Smooth muscle cell (in vitro differentiated cells): ENCODE measurements around the gene MYO10. TPM values are rescaled to one million over a fixed set of nuclear protein-coding genes. Genes with fewer than 3 reads are reported as not detected.

Experiments used
- DNase-seq: peaks from one replicate; lab custom pipeline; 2025; ENCODE audit not compliant: unreplicated experiment; lab: John Stamatoyannopoulos, UW
- H2AFZ ChIP-seq: fragments of 200-600 bp; sonication (generic); 2 replicates; pipeline ENCODE4 v1.6.0; 2016; ENCODE audit warnings: antibody characterized with exemption, low read depth, mild to moderate bottlenecking
- H3F3A ChIP-seq: fragments of 200-600 bp; sonication (generic); 2 replicates; pipeline ENCODE4 v1.6.0; 2017; ENCODE audit warnings: antibody characterized with exemption, low read depth
- H3K27ac ChIP-seq: fragments of 200-600 bp; sonication (generic); 2 replicates; pipeline ENCODE4 v1.5.1; 2016; ENCODE audit warnings: low read depth, mild to moderate bottlenecking
- H3K27me3 ChIP-seq: fragments of 200-600 bp; sonication (generic); 2 replicates; pipeline ENCODE4 v1.6.1; 2016; ENCODE audit warnings: low read depth, mild to moderate bottlenecking
- H3K36me3 ChIP-seq: fragments of 200-600 bp; sonication (generic); 2 replicates; pipeline ENCODE4 v1.5.1; 2016; ENCODE audit warnings: low read depth
- H3K4me1 ChIP-seq: fragments of 200-600 bp; sonication (generic); 2 replicates; pipeline ENCODE4 v1.5.1; 2016; ENCODE audit warnings: low read depth
- H3K4me2 ChIP-seq: fragments of 200-600 bp; sonication (generic); 2 replicates; pipeline ENCODE4 v1.6.0; 2016; ENCODE audit warnings: mild to moderate bottlenecking
- H3K4me3 ChIP-seq: fragments of 200-600 bp; sonication (generic); 2 replicates; pipeline ENCODE4 v1.5.1; 2016; ENCODE audit warnings: mild to moderate bottlenecking
- H3K79me2 ChIP-seq: fragments of 200-600 bp; sonication (generic); 2 replicates; pipeline ENCODE4 v1.6.0; 2016; ENCODE audit warnings: low read depth, mild to moderate bottlenecking
- H3K9ac ChIP-seq: fragments of 200-600 bp; sonication (generic); 2 replicates; pipeline ENCODE4 v1.6.0; 2016; ENCODE audit warnings: low read depth
- H3K9me3 ChIP-seq: fragments of 200-600 bp; sonication (generic); replicated peaks from 2 replicates; pipeline ENCODE4 v1.5.1; 2016; ENCODE audit warnings: low read depth
- H4K20me1 ChIP-seq: fragments of 200-600 bp; sonication (generic); 2 replicates; pipeline ENCODE4 v1.6.0; 2016; ENCODE audit warnings: low read depth
- CTCF ChIP-seq: fragments of 200-600 bp; sonication (generic); IDR thresholded peaks from 2 replicates; pipeline ENCODE4 v1.5.1; 2017; ENCODE audit warnings: borderline replicate concordance, mild to moderate bottlenecking, antibody characterized with exemption; ENCODE audit not compliant: insufficient read depth, poor library complexity, severe bottlenecking
- whole genome bisulfite sequencing: methylation state at CpG from one replicate; pipeline ENCODE4 v1.1.7; 2016; ENCODE audit warnings: low lambda C conversion rate; 5-methylcytosine and 5-hydroxymethylcytosine counted together
- polyA plus RNA-seq: library from polyadenylated mRNA; unstranded; fragments of >200 nt; fragmentation: Nextera tagmentation; extraction: Ambion mirVana; gene quantifications from 2 replicates; pipeline ENCODE4 v1.2.1, GENCODE V29; 2016
- total RNA-seq: library from RNA; depleted of rRNA; stranded (reverse); fragments of >200 nt; gene quantifications from 2 replicates; pipeline ENCODE4 v1.2.3, GENCODE V29; 2014

Gene MYO10
- total and polyA plus RNA-seq, 2 experiments from 2014 or later: 76.4 to 96.8 TPM

DNA sequence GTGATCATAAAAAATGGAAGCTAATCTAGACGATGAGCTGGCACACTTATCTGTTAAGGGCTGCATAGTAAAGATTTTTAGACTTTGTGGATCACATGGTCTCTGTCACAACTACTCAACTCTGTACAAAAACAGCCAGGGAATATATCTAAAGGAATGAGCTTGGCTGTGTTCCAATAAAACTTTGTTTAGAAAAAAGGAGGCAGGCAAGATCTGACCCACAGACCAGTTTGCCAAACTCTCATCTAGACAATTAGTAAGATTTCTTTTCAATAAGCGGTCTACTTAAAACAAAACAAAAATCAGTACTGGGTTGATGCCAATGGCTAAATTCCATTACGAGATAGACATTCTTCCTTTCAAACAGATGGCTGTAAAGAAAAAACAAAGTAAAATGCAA is 266.3 kb downstream of the MYO10 start:
- peak overlapping the region; percentile 44 for H3K27ac ChIP-seq
- TF ChIP-seq CTCF: no peak
- H3K4me3 ChIP-seq: no peak overlapping the region
- H3K36me3 ChIP-seq: peaks cover 28% of the 10 kb centered on the region
- peaks cover 82% of the 10 kb centered on the region for H4K20me1 ChIP-seq
- no peaks in the 10 kb centered on the region for H3K9me3 ChIP-seq
- no peak overlapping the region for H3K9ac ChIP-seq
- peak overlapping the region; percentile 33 for H3K4me2 ChIP-seq
- no peaks in the 10 kb centered on the region for H3K27me3 ChIP-seq
- no peak for DNase-seq
- H2AFZ ChIP-seq: no peak overlapping the region
- 32% methylated on average over 3 of the region's 3 CpGs for WGBS
- H3K4me1 ChIP-seq: no peaks in the 10 kb centered on the region
- H3F3A ChIP-seq: peaks cover 39% of the 10 kb centered on the region
- no peaks in the 10 kb centered on the region for H3K79me2 ChIP-seq

- Histone ChIP-seq H3K9ac (no peak overlapping the region), H3K36me3 (peaks cover 28% of the 10 kb centered on the region), H3K27me3 (no peaks in the 10 kb centered on the region), H4K20me1 (peaks cover 80% of the 10 kb centered on the region), H3K79me2 (no peaks in the 10 kb centered on the region), H2AFZ (no peak overlapping the region), H3K4me1 (no peaks in the 10 kb centered on the region), H3K27ac (no peak overlapping the region), H3K9me3 (no peaks in the 10 kb centered on the region), H3K4me2 (no peak overlapping the region), H3F3A (peaks cover 40% of the 10 kb centered on the region), H3K4me3 (no peak overlapping the region)
- no peak for DNase-seq
- 93% methylated on average over 6 of the region's 6 CpGs for WGBS
- no peak for TF ChIP-seq CTCF
Measured at GRCh38 chr5:16668631-16669030, 267.5 kb downstream of the MYO10 start.

GRCh38 chr5:16668194-16668593 is 267.9 kb downstream of the MYO10 start:
- DNase-seq: no peak
- H3K9me3 ChIP-seq: no peaks in the 10 kb centered on the region
- peaks cover 37% of the 10 kb centered on the region for H3F3A ChIP-seq
- H2AFZ ChIP-seq: no peak overlapping the region
- H3K4me3 ChIP-seq: no peak overlapping the region
- H3K4me2 ChIP-seq: no peak overlapping the region
- no peak for TF ChIP-seq CTCF
- H3K9ac ChIP-seq: no peak overlapping the region
- 98% methylated on average over 11 of the region's 11 CpGs for WGBS
- no peaks in the 10 kb centered on the region for H3K4me1 ChIP-seq
- peaks cover 81% of the 10 kb centered on the region for H4K20me1 ChIP-seq
- H3K27me3 ChIP-seq: no peaks in the 10 kb centered on the region
- H3K27ac ChIP-seq: no peak overlapping the region
- H3K79me2 ChIP-seq: no peaks in the 10 kb centered on the region
- H3K36me3 ChIP-seq: peaks cover 24% of the 10 kb centered on the region

GRCh38 chr5:16666883-16667398 is 269.1 kb downstream of the MYO10 start:
- Histone ChIP-seq H4K20me1 (peaks cover 68% of the 10 kb centered on the region), H3K4me2 (peak overlapping the region; percentile 22), H3K79me2 (no peaks in the 10 kb centered on the region), H3K36me3 (peaks cover 14% of the 10 kb centered on the region), H3K4me1 (no peaks in the 10 kb centered on the region), H3K4me3 (no peak overlapping the region), H3F3A (peaks cover 41% of the 10 kb centered on the region), H3K9ac (no peak overlapping the region), H3K27ac (no peak overlapping the region), H3K27me3 (no peaks in the 10 kb centered on the region), H3K9me3 (no peaks in the 10 kb centered on the region), H2AFZ (no peak overlapping the region)
- WGBS: 37% methylated on average over 11 of the region's 11 CpGs
- TF ChIP-seq CTCF: peak; percentile 52
- DNase-seq: peak; percentile 26
